GM21447 (cell line): ENCODE measurements around the gene ATP8A2.

Source experiments
- ATAC-seq: cut with Tn5 transposase; IDR thresholded peaks from one replicate; pipeline ENCODE4 v1.9.1; 2021; ENCODE audit not compliant: unreplicated experiment

The ATP8A2 gene

DNA sequence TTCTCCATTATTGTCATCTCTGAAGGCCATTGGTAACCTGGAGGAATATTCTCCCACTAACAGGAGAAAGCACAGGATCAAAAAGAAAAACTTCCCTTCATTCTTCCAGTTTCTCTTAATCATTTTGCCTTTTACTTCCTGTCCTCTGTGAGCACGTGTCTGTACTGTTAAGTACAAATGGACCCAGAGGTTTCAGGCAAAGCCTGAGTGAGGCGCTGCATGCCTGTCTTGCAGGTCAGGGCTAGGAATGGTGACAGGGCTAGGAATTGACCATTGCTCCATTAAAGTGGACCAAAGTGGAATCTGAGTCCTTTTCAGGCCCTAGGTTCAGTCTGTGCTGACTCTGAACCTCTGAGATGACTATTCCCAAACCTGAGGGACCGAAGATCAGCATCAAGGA, 353.3 kb downstream of the ATP8A2 start:
- ATAC-seq: no peak

DNA sequence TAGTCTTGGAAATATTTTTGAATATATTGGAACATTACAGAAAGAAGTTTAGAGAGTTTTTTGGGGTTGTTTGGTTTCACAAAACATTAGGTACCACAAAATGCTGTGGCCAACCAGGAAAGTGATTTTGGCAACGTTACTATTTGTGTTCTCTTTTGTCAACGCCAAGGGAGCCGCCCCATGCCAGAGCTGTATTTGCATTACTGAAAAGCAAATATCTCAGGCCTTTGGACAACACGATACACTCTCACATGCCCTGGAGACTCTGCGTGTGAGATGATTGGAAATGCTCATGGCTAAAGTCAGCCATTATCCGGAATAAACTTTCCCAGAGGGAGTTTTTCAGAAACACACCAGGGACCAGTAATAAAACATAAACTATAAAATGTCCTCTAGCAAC, 355.5 kb downstream of the ATP8A2 start:
- ATAC-seq: no peak

DNA sequence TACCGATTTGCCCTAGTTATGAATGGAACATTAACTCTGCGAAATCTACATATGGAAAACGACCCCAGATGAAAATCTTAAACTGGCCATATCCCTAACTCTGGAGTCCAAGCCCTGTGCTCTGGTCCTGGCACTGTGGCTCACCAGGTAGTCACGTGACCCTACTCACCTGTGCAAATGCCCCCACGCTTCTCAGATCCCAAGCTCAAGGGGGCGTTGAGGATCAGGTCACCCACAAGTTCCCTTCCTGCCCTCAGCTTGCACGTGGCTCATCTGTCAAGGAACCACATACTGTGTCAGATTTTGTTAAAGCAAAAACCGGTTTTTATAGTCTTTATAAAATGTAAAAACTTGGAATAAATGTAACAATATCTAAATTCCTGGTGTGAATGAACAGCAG, 356.0 kb downstream of the ATP8A2 start:
- ATAC-seq: no peak

DNA sequence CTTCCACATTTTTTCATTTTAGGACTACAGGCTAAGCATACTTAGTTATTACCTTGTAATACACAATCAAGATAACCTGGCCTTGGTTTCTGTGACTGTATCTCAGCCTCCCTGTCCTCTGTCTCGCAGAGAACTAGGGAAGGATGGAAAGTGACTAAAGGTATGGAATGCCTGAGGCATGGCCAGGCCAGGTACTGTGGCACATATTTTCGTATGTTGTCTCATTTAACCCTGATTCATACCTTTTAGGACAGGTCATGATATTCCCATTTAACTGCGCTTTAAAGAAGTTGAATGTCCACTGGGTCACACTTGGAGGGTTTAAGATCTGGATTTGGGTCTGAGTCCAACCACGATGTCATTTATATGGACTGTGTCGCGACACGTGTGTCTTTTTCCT, 357.4 kb downstream of the ATP8A2 start:
- ATAC-seq: no peak

DNA sequence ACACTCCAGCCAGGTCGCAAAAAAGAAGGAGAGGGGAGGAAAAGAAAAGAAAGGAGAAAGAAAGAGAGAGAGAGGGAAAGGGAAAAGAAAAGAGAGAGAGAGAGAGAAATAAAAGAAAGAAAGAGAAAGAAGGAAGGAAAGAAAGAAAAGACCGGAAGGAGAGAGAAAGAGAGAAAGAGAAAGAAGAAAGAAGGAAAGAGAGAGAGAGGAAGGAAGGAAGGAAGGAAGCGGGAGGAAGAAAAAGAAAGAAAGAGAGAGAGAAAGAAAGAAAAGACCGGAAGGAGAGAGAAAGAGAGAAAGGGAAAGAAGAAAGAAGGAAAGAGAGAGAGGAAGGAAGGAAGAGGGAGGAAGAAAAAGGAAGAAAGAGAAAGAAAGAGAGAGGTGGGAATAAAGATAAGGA, 359.3 kb downstream of the ATP8A2 start:
- ATAC-seq: no peak

DNA sequence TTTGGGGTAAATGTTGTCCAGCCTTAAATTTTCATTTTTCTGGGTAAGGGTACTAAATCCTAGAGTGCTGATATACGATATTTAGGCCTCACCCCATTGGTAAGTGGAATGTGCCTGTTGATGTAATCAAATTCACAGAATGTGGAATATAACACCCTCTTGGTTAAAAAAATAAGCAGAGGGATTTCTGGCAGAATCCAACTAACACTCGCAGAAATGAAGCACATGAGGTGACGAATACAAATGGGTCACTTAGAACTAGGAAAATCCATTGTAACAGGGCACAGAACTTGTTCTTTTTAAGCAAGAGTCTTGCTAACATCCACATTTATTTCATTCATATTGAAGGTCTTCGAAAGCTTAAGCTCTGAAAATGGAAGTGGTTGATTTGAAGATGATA, 359.8 kb downstream of the ATP8A2 start:
- ATAC-seq: no peak

DNA sequence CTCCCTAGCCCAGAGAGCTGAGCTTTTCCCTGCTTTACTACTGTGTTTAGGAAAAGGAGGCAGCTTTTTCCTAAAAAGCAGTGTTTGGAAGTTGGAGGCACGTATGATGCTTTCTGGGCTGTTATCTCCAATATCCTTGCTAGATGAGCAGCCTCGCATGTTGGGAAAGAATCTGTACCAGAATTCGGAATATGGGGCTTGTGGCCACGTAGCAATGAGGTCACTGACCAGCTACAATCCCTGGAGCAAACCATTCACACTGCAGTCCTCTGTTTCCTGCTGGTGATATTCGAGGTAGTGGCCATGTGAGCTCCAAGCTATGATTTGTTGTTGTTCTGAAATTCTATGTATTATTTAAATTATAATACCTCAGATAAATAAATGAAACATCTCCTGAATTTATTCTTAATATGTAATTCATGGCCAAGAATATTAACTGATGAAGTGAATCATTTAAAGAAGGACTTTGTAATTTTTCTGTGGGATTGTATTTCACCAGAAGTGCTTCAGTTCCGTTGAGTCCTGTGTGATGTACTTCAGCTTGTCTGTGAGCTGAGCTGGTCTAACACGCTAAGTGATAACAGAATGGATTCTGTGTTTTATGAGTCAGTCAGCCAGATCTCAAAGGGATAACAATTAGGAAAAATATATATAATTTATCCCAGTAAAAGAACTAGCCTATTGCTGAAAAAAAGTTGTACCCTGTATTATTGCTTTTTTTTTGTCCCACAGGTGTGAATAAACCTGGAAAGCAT, 360.5 kb downstream of the ATP8A2 start:
- ATAC-seq: no peak

DNA sequence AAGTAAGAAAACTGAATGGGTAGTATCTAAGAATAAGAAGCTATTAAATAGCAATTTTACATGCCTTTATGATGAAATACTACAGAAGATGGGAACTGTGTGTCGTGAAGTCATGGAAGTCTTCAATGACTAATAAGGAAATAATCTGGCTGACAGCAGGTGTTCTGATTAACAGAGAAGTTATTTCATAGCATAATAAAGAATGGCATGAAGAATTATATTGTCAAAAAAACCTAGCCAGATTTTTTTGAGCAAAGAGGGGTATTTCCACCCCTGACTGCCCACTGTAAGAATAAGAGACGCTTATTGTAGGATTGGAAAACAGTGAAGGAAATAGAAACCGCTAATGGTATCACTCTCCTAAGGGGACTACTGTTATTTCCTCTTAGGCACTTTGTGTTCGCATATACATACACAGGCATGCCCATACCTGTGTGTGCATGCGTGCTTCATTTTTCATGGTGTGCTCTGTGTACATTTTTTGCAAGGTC, 361.3 kb downstream of the ATP8A2 start:
- no peak for ATAC-seq

DNA sequence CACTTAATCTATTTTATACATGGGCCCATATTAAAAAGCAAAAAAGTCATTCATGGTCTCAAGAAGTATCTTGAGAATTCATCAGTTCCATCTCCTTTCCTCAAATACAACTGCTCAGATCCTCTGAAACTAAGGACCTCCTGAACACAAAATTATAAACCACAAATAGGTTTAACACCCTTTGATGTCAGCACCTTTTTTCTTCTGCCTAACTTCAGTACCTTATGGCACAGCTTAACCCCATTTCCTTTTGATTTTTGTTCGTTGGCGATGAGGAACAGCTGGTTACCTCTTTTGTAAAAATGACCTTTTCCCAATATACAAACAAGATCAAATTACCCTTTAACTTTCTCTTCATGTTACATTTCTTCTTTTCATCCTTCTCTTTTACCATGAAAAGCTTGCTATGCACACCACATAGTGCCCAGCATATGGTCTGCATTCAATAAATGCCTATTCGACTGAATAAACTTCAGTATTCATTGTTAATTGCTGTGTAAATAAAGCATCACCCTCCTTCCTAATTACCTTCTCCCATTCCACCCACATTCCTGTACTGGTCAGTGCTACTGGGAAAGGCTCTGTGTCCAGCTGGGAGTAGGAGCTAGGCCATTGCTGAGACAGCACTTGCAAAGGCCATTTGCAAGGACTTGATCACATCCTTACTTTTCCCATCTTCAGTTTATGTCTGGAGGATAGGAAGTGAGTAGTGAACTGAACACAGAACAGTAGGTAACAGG, 362.1 kb downstream of the ATP8A2 start:
- ATAC-seq: no peak

DNA sequence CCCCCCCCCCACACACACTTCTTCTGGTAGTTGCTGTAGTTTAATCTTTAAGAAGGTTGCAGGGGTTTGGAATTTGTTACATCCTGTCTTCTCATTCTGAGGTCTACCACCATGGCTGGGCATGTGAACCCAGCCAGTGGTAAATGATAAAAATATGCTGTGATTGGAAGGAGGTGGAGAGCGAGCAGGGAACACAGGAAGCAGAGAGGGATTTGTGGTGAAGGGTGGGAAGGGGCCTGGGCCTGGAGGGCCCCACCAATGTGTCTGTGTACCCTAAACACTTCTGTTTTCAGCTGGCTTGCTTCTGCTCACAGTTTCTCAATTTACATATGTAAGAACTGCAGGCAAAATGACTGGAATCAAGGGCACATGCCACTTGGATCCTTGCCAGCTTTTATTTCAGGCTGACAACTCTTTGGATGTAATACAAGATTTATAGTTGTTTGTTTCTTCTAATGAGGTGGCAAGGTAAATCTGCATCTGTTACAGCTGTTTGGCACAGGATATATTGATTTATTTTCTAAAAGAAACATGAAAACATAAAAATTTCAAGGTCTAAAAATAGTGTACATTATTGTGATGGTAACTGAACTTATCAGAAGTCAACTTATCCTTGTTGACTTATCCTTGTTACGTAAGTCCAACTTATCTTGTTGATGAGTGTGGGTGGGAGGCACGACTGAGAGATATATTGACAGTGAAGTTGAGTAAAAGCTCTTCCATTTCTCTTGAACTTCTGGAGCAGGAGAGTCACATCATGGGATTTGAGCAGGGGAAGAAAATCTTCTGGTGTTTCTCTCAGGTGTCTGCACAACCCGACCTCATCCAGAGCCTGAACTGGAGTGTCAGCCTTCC, 366.8 kb downstream of the ATP8A2 start:
- ATAC-seq: no peak

DNA sequence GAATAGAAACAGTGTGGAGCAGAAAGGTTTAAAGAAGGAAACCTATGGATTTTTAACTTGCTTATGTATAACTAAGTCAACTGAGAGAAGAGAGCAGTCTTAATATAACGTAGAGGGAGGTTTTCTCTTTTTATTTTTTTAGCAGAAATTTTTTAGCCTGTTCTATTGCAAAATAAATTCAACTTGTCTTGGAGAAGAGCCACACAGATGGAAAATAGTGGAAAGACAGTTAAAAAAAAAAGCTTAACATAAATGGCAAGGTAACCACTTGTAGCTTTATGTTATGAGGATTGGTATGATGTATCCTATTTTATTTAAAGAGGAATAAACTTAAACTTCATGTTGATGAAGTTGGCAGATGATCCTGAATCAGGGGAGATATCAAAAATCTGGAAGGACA, 367.6 kb downstream of the ATP8A2 start:
- ATAC-seq: no peak

DNA sequence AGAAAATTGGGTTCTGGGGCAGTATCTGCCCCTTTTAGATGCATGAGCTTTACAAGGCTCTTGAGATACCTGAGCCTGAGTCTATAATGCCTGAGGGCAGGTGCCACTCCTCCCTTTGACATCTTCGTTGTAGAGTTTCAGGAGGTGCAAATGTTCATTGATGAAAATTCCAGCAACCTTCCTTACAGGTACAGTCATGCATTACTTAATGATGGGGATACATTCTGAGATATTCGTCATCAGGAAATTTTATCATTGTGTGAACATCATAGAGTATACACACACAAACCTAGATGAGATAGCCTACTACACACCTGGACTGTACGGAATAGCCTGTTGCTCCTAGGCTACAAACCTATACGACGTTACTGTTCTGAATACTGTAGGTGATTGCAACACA, 370.0 kb downstream of the ATP8A2 start:
- ATAC-seq: no peak

DNA sequence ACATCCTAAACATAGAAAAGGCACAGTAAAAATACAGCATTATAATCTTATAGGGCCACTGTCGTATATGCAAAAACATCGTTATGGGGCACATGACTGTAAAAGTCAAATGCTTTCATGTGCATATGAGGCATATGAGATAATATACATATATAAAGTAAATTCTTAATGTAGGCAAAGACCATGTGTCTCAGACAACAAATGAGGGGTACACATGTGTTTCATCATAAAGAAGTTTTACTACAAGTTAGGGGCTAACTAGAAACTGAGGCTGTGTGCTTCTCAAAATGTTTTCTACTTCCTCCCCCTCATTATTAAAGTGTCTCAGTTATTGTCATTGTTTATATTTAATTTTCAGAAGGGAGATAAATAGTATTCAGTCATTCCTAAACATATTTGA, 370.4 kb downstream of the ATP8A2 start:
- no peak for ATAC-seq

DNA sequence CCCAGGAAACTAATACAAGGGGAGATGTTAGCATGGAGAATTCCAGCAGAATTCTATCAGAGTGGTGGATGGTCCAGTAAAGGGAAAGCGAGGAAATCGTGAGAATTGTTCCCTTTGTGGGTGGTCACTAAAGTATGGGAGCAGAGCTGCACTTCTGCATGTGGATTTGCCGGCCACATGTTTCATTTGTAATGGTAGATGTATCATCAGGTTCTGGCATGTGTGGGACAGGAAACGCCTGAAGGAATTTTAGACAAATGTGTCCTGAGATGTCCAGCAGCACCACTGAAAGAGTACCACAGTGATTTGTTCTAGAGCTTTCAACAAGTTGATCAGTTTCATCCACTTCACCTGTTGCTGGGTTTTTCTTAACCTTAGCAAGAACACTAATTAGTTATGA, 371.6 kb downstream of the ATP8A2 start:
- no peak for ATAC-seq

DNA sequence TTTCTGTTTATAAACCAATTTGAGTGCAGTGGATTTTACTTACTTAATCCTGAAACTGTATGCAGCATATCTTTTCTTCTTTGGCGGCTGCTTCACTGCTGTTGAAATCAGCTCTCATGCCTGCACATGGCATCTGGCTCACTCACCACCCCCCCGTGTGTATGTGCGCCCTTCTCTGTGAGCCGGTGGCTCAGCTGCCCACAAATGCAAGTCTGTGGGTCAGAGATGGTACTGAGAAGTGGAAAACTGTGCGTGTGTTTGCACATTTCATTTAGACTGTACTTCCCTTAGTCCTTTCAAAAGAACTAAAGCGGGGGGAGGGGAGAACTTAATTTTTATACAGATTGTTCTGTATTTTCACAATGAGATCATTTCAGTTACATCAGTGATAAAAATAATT, 372.4 kb downstream of the ATP8A2 start:
- no peak for ATAC-seq

DNA sequence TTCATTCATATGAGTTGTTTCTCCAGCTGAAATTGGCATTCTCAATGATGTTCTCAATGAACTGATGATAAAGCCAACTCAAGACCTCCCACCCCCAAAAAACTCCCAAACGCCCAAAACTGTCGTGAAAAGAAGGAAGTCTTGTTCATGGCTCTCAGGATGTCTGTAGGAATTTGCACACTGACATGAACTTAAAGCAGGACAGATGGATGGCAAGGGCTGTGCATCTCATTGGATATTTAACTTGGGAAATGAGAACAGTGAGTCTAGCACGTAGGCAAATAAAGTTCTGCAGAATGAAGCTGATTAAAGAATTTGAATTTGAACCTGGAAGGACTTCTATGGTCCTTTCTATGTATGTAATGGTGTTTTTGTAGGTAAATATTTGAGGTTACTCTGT, 374.4 kb downstream of the ATP8A2 start:
- ATAC-seq: no peak

DNA sequence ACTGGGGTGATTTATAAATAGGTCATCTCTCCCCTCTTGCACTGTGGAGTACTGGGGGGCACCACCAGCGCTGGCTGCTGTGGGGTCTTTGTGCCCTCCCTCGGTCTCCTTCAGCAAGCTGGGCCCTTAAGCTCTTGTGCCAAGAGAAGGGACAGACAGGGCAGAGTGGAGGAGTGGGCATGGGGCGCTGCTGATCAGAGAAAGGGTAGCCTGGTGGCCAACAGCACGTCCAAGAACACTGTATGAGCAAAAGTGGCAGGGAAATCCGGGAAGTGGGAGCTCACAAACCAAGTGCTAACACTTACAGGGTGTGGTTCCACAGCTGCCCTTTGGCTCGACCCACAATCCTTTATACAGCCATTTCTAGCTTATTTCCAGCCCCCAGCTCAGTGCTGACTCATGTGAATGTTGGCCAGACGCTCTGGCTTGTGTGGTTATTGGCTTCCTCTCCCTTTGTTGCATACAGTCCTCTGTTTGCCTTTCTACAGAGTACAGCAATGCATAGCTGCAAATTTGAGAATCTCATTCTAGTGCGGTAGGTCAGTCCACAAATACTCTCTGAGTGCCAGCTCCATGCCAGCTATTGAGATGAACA, 381.3 kb downstream of the ATP8A2 start:
- ATAC-seq: no peak

DNA sequence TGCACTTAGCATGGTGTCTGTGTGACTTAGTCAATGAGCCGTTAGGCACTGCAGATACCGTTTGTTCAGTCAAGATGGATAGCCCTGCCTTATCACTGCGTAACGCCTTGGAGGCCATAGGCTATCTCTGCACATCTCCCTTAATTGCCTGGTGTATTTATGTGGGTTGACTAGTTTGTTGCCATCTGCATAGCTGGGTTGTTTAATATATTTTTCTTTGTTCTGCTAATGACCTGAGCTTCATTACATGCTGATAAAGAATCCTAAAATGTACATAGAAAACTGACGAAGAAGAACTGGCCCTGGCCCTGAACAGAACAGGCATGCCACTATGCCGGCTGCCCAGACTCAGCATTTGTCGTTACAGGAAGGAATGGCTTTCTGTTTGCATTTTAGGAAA, 382.2 kb downstream of the ATP8A2 start:
- no peak for ATAC-seq

DNA sequence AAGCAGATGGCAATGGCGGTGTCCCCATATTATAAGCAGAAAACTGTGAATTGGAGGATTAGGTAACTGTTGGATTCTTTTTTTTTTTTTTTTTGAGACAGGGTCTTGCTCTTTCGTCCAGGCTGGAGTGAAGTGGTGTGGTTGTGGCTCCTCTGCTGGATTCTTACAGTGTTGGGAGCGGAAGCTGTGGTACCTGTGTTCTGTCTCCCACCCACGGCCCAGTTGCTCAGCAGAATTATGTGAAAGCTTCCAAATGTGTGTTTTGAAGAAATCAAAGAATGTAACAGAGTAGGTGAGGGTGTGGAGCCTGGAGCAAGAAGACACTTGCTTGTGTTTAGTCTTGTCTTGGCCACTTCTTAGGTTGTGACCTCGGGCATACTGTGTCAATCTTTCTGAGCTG, 384.5 kb downstream of the ATP8A2 start:
- ATAC-seq: no peak

DNA sequence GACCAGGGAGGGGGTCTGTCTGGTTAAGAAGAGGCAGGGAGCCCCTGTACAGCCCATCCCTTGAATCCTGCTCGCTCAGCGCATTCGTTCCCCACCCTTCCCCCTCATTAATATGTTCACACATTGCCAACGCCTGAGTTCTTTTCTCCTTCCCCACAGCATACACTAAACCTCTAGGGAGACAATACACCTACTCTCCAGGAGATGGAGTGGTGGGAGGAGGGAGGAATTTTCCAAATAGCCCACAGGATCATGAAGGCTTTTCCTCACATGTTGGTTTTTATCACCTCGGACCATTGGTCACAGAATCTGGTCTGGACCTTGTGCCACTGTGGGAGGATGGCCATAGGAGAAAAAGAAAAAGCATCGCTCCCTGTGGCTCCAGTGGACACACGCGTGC, 385.1 kb downstream of the ATP8A2 start:
- no peak for ATAC-seq

DNA sequence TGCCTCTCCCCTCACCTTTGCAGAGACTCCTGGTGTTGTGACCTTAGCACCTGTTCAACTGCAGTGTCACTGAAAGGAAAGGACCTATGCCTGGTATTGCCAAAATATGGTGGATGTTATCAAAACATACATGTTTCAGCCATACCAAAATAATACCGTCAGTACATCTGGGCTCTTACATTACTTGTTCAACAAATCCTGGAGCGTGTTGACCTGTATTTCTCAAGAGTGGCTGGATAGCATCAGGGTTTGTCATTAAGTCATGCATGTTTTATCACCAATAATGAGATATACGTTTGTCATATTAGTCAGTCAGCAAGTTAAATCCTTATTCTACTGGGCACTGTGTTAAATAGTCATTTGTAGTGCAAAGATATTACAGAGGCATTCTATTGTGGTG, 389.3 kb downstream of the ATP8A2 start:
- ATAC-seq: no peak
